Measurements from ENCODE around the gene KCNT1. TPM values are rescaled to one million over a fixed set of nuclear protein-coding genes. Genes with fewer than 3 reads are reported as not detected.

Gene KCNT1
- total RNA-seq, 1 experiment from 2014 or later, result 0.68 TPM

GRCh38 chr9:135669616-135670285, 32.2 kb upstream of the KCNT1 start:
- no peak overlapping the region for H2BK20ac ChIP-seq (ENCODE audit: low read depth, low read length, poor library complexity, severe bottlenecking)
- H2AFZ ChIP-seq (ENCODE audit: low read length), result no peak overlapping the region
- no peak overlapping the region for H3K4me2 ChIP-seq (ENCODE audit: insufficient read depth, insufficient read length, low read length)
- H2BK15ac ChIP-seq (ENCODE audit: low read depth, low read length), result no peak overlapping the region
- DNase-seq, result no peak
- H3K23ac ChIP-seq (ENCODE audit: insufficient read length, low read depth, low read length), result no peak overlapping the region
- H3T11ph ChIP-seq (ENCODE audit: low read length), result no peak overlapping the region
- H2BK120ac ChIP-seq (ENCODE audit: low read depth, low read length, poor library complexity, severe bottlenecking), result no peak overlapping the region
- H3K27me3 Mint-ChIP-seq (ENCODE audit: low read depth), result peaks cover 2% of the 10 kb centered on the region; the same call in 1 of the 2 replicates
- no peak overlapping the region for H3K4ac ChIP-seq (ENCODE audit: low read depth, low read length)
- H4K8ac ChIP-seq (replicated peaks; ENCODE audit: insufficient read length, low read depth, low read length), result no peak overlapping the region
- H3K4me1 ChIP-seq (ENCODE audit: insufficient read depth, low read length), result no peaks in the 10 kb centered on the region
- H3K9me3 Mint-ChIP-seq, result peaks cover 11 to 14% of the 10 kb centered on the region in 2 experiments
- no peak overlapping the region for H3K4me3 Mint-ChIP-seq
- H3K14ac ChIP-seq (ENCODE audit: insufficient read depth, low read length), result no peak overlapping the region; the same call in 1 of the 2 replicates
- no peak overlapping the region for H3K27ac Mint-ChIP-seq
- no peaks in the 10 kb centered on the region for H4K20me1 ChIP-seq (ENCODE audit: control insufficient read depth, insufficient read depth, insufficient read length)
- H4K5ac ChIP-seq (ENCODE audit: insufficient read length, low read depth, low read length), result no peak overlapping the region
- H3K23me2 ChIP-seq (ENCODE audit: insufficient read length, low read depth, low read length, poor library complexity, severe bottlenecking), result no peaks in the 10 kb centered on the region
- WGBS (ENCODE audit: extremely low coverage, insufficient read length, low lambda C conversion rate), result no CpG with 5 or more reads among the region's 9 CpGs
- H3K27me3 ChIP-seq (ENCODE audit: insufficient read depth, low read length), result no peaks in the 10 kb centered on the region
- no peak overlapping the region for H2BK12ac ChIP-seq (ENCODE audit: insufficient read length, low read depth, low read length)
- no peaks in the 10 kb centered on the region for H3K79me2 ChIP-seq (ENCODE audit: insufficient read depth, low read length)
- no peak overlapping the region for H2AK5ac ChIP-seq (ENCODE audit: insufficient read length, low read length)
- no peak for TF ChIP-seq CTCF (conservative IDR thresholded peaks at IDR 0.05)
- no peak overlapping the region for H3K18ac ChIP-seq (ENCODE audit: insufficient read length, low read depth, low read length)
- no peak overlapping the region for H3K9ac ChIP-seq (ENCODE audit: extremely low read depth, insufficient read length, low read length)
- H2BK5ac ChIP-seq (ENCODE audit: insufficient read length, low read length), result no peak overlapping the region
- H3K56ac ChIP-seq (ENCODE audit: insufficient read length, low read depth, low read length), result no peak overlapping the region
- no peak overlapping the region for H4K91ac ChIP-seq (ENCODE audit: insufficient read length, low read depth, low read length)
- peaks cover 9% of the 10 kb centered on the region for H3K9me3 ChIP-seq (ENCODE audit: control insufficient read depth, low read depth, low read length)
- no peaks in the 10 kb centered on the region for H3K79me1 ChIP-seq (ENCODE audit: insufficient read depth, low read depth, low read length, poor library complexity, severe bottlenecking)
- H3K27ac ChIP-seq (ENCODE audit: insufficient read length, low read depth, low read length), result no peak overlapping the region
- peaks cover 6 to 11% (median 7%) of the 10 kb centered on the region in 3 experiments; a peak in 6 of 7 replicates for H3K36me3 Mint-ChIP-seq (ENCODE audit: insufficient read depth in 1 of 3, low read depth in 3 of 3)
- peaks cover 0 to 6% of the 10 kb centered on the region in 2 experiments; a peak in 2 of 4 replicates for H3K4me1 Mint-ChIP-seq
